GM12878 (cell line): ENCODE data around the gene ITSN1.
"Not testable (repeated sequence)": the region's sequence is repeated elsewhere in the genome, so short reads cannot be mapped to it uniquely, and the experiment has no call there.

Experiments used
- CHD2 ChIP-seq: IDR thresholded peaks from 2 replicates; pipeline ENCODE4 v1.6.1; 2011; ENCODE audit warnings: low read depth, low read length, improper control_type of control experiment, borderline replicate concordance
- ESRRA ChIP-seq: IDR thresholded peaks from 2 replicates; pipeline ENCODE4 v1.6.1; 2012; ENCODE audit warnings: mild to moderate bottlenecking, low read length, improper control_type of control experiment
- EZH2 ChIP-seq: IDR thresholded peaks from 2 replicates; pipeline ENCODE4 v1.6.1; 2012; ENCODE audit warnings: low read depth, mild to moderate bottlenecking, control low read depth, inconsistent platforms, low read length, borderline replicate concordance; ENCODE audit not compliant: control insufficient read depth
- HDAC2 ChIP-seq: fragments of 200-600 bp; sonication (generic); IDR thresholded peaks from 2 replicates; pipeline ENCODE4 v1.6.1; 2017
- POLR2A ChIP-seq: IDR thresholded peaks from 2 replicates; pipeline ENCODE4 v1.6.1; 2011; ENCODE audit warnings: low read depth, mild to moderate bottlenecking, low read length
- POLR2AphosphoS5 ChIP-seq: IDR thresholded peaks from 2 replicates; pipeline ENCODE4 v1.6.1; 2011; ENCODE audit warnings: mild to moderate bottlenecking, low read length, inconsistent platforms
- RB1 ChIP-seq: fragments of 450-650 bp; formaldehyde crosslinking; IDR thresholded peaks from 2 replicates; pipeline ENCODE4 v1.6.1; 2017; ENCODE audit warnings: mild to moderate bottlenecking, borderline replicate concordance
- SIN3A ChIP-seq: IDR thresholded peaks from 2 replicates; pipeline ENCODE4 v1.6.1; 2012; ENCODE audit warnings: low read depth, low read length, improper control_type of control experiment
- SMAD1 ChIP-seq: fragments of 450-650 bp; IDR thresholded peaks from 2 replicates; pipeline ENCODE4 v1.6.1; 2018; ENCODE audit warnings: mild to moderate bottlenecking, low read depth; ENCODE audit not compliant: partially characterized antibody
- SPI1 ChIP-seq: IDR thresholded peaks from 2 replicates; pipeline ENCODE4 v1.6.1; 2011; ENCODE audit warnings: low read depth, mild to moderate bottlenecking, low read length, moderate library complexity, borderline replicate concordance; ENCODE audit not compliant: insufficient read depth
- ZZZ3 ChIP-seq: IDR thresholded peaks from 2 replicates; pipeline ENCODE4 v1.6.1; 2011; ENCODE audit warnings: low read depth; ENCODE audit not compliant: control insufficient read depth, insufficient read length
- TF ChIP-seq, protein P1 (sequence below), 3 experiments: IDR thresholded peaks in 2 of 3; conservative IDR thresholded peaks in 1 of 3; 2 replicates each; pipeline ENCODE4 v1.5.1; 2011; ENCODE audit warnings: low read depth in 3 of 3, low read length in 3 of 3, mild to moderate bottlenecking in 3 of 3, control low read depth in 2 of 3, moderate library complexity in 2 of 3, inconsistent platforms in 1 of 3, mixed read lengths in 1 of 3; ENCODE audit not compliant: control insufficient read depth in 2 of 3, insufficient read depth in 1 of 3; ENCODE audit errors: extremely low read depth in 1 of 3
- TF ChIP-seq, protein P2 (sequence below): fragments of 450-650 bp; IDR thresholded peaks from 2 replicates; pipeline ENCODE4 v1.6.1; 2017; ENCODE audit warnings: mild to moderate bottlenecking, low read depth, inconsistent platforms; ENCODE audit not compliant: poor library complexity, severe bottlenecking
- TF ChIP-seq, protein P3 (sequence below): IDR thresholded peaks from 2 replicates; pipeline ENCODE4 v1.6.1; 2012; ENCODE audit warnings: mild to moderate bottlenecking, low read depth, low read length

DNA sequence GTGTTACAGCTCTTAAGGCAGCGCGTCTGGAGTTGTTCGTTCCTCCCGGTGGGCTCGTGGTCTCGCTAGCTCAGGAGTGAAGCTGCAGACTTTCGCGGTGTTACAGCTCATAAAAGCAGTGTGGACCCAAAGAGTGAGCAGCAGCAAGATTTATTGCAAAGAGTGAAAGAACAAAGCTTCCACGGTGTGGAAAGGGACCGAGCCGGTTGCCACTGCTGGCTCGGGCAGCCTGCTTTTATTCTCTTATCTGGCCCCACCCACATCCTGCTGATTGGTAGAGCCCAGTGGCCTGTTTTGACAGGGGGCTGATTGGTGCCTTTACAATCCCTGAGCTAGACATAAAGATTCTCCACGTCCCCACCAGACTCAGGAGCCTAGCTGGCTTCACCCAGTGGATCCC is 225.6 kb downstream of the ITSN1 start:
- not testable (repeated sequence) for TF ChIP-seq POLR2A, SIN3A, POLR2AphosphoS5, ESRRA, EZH2, CHD2, HDAC2, SPI1, ZZZ3, RB1, SMAD1
- TF ChIP-seq, protein P1, sequence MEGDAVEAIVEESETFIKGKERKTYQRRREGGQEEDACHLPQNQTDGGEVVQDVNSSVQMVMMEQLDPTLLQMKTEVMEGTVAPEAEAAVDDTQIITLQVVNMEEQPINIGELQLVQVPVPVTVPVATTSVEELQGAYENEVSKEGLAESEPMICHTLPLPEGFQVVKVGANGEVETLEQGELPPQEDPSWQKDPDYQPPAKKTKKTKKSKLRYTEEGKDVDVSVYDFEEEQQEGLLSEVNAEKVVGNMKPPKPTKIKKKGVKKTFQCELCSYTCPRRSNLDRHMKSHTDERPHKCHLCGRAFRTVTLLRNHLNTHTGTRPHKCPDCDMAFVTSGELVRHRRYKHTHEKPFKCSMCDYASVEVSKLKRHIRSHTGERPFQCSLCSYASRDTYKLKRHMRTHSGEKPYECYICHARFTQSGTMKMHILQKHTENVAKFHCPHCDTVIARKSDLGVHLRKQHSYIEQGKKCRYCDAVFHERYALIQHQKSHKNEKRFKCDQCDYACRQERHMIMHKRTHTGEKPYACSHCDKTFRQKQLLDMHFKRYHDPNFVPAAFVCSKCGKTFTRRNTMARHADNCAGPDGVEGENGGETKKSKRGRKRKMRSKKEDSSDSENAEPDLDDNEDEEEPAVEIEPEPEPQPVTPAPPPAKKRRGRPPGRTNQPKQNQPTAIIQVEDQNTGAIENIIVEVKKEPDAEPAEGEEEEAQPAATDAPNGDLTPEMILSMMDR (IDR thresholded peaks at IDR 0.05 in 2 of 3, conservative IDR thresholded peaks at IDR 0.05 in 1 of 3; ENCODE audit: control insufficient read depth in 2 of 3, extremely low read depth in 1 of 3, insufficient read depth in 1 of 3, low read depth in 3 of 3, low read length in 3 of 3), result not testable (repeated sequence)
- TF ChIP-seq, protein P2, sequence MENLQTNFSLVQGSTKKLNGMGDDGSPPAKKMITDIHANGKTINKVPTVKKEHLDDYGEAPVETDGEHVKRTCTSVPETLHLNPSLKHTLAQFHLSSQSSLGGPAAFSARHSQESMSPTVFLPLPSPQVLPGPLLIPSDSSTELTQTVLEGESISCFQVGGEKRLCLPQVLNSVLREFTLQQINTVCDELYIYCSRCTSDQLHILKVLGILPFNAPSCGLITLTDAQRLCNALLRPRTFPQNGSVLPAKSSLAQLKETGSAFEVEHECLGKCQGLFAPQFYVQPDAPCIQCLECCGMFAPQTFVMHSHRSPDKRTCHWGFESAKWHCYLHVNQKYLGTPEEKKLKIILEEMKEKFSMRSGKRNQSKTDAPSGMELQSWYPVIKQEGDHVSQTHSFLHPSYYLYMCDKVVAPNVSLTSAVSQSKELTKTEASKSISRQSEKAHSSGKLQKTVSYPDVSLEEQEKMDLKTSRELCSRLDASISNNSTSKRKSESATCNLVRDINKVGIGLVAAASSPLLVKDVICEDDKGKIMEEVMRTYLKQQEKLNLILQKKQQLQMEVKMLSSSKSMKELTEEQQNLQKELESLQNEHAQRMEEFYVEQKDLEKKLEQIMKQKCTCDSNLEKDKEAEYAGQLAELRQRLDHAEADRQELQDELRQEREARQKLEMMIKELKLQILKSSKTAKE, result not testable (repeated sequence)
- TF ChIP-seq, protein P3, sequence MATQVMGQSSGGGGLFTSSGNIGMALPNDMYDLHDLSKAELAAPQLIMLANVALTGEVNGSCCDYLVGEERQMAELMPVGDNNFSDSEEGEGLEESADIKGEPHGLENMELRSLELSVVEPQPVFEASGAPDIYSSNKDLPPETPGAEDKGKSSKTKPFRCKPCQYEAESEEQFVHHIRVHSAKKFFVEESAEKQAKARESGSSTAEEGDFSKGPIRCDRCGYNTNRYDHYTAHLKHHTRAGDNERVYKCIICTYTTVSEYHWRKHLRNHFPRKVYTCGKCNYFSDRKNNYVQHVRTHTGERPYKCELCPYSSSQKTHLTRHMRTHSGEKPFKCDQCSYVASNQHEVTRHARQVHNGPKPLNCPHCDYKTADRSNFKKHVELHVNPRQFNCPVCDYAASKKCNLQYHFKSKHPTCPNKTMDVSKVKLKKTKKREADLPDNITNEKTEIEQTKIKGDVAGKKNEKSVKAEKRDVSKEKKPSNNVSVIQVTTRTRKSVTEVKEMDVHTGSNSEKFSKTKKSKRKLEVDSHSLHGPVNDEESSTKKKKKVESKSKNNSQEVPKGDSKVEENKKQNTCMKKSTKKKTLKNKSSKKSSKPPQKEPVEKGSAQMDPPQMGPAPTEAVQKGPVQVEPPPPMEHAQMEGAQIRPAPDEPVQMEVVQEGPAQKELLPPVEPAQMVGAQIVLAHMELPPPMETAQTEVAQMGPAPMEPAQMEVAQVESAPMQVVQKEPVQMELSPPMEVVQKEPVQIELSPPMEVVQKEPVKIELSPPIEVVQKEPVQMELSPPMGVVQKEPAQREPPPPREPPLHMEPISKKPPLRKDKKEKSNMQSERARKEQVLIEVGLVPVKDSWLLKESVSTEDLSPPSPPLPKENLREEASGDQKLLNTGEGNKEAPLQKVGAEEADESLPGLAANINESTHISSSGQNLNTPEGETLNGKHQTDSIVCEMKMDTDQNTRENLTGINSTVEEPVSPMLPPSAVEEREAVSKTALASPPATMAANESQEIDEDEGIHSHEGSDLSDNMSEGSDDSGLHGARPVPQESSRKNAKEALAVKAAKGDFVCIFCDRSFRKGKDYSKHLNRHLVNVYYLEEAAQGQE, result not testable (repeated sequence)
